ENCODE measurements around the gene MEP1A. TPM values are rescaled to one million over a fixed set of nuclear protein-coding genes. Genes with fewer than 3 reads are reported as not detected.
"Not testable (repeated sequence)": the region's sequence is repeated elsewhere in the genome, so short reads cannot be mapped to it uniquely, and the experiment has no call there.

The MEP1A gene
- total and polyA plus RNA-seq, 9 of the 15 experiments (the other 6 are each of a cell fraction or from before 2014, with no cell fraction given), result not detected

GRCh38 chr6:46832816-46833215 is 39.6 kb downstream of the MEP1A start:
- Histone ChIP-seq H4K20me1 (replicated peaks; ENCODE audit: control insufficient read depth, insufficient read depth, low read length) (no peaks in the 10 kb centered on the region), H3K9me3 (replicated peaks; ENCODE audit: control insufficient read depth, insufficient read depth, low read depth, low read length) (no peaks in the 10 kb centered on the region), H3K27ac (ENCODE audit: extremely low read depth, low read depth, low read length) (no peak overlapping the region), H3K4me1 (replicated peaks in 1 of 2; ENCODE audit: control insufficient read depth in 2 of 2, insufficient read depth in 2 of 2, low read length in 2 of 2) (no peaks in the 10 kb centered on the region), H3K36me3 (ENCODE audit: control insufficient read depth, insufficient read depth, low read length) (no peaks in the 10 kb centered on the region), H3K9me1 (ENCODE audit: control insufficient read depth, insufficient read depth, low read length) (no peaks in the 10 kb centered on the region), H3K4me2 (ENCODE audit: insufficient read depth, low read length) (no peak overlapping the region), H3K4me3 (no peak overlapping the region), H3K9ac (ENCODE audit: insufficient read depth in 1 of 2, low read depth in 2 of 2, low read length in 2 of 2) (no peak overlapping the region), H3K79me2 (ENCODE audit: control insufficient read depth, insufficient read depth, low read length) (no peaks in the 10 kb centered on the region), H3K27me3 (ENCODE audit: control insufficient read depth in 2 of 2, insufficient read depth in 2 of 2, low read length in 2 of 2) (peaks cover 0 to 7% of the 10 kb centered on the region in 2 experiments; a peak in 1 of 5 replicates), H2AFZ (ENCODE audit: low read depth, low read length) (no peak overlapping the region)
- WGBS (ENCODE audit: insufficient coverage, low coverage, missing lambda C conversion rate), result 0% methylated on average over 3 of the region's 3 CpGs
- TF ChIP-seq NFIX (CRISPR knock-in tag; IDR thresholded peaks at IDR 0.05; ENCODE audit: low read depth) (peak; percentile 37; the same call in 1 of the 2 replicates), CREB1 (IDR thresholded peaks at IDR 0.05) (no peak), CREB1 (CRISPR knock-in tag; IDR thresholded peaks at IDR 0.05) (no peak), NFIC (IDR thresholded peaks at IDR 0.05) (peak; percentile 68)
- POLR2A ChIA-PET, result no interaction called here
- in situ Hi-C loops (cut with MboI) (no loop called here), intact Hi-C loops (cut with micrococcal nuclease) (no loop called here)
- no TSS peak for BruUV-seq (replicated peaks)
- DNase-seq (ENCODE audit: extremely low read depth in 1 of 4, low spot score in 3 of 4), result no peak
- ATAC-seq, result no peak
- FAIRE-seq, result no peak
- CTCF ChIA-PET (ENCODE audit: low intra/inter-chr PET ratio), result no interaction called here

DNA sequence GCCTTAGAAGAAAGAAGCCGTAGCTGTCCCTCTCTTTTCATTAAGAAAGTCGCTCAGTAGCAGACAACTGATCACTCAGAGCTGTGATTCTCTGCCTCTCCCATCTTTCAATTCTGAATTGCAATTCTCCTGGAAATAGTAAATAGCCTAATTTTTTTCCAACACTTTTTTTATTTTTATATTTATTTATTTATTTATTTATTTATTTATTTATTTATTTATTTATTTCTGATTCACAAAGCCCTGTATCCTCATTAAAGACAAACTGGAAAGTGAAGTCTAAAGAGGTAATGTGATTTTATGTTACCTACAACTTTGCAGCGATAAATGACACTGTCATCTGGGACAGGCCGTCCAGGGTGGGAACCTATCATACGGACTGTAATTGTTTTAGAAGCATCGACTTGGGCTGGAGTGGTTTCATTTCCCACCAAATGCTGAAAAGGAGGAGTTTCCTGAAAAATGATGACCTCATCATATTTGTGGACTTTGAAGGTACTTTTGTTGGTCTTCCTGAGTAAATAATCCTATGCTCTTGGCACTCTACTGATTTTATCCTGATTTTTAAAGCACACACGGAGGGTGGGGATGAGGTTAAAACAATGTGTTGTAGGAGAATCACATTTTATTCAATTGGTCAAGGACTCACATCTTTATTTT is 41.2 kb downstream of the MEP1A start:
- H2AFZ ChIP-seq (ENCODE audit: low read depth, low read length); H3K79me2 ChIP-seq (ENCODE audit: control insufficient read depth, insufficient read depth, low read length); H3K4me2 ChIP-seq (ENCODE audit: insufficient read depth, low read length); BruUV-seq (replicated peaks); CTCF ChIA-PET (ENCODE audit: low intra/inter-chr PET ratio); FAIRE-seq; DNase-seq (ENCODE audit: extremely low read depth in 1 of 4, low spot score in 3 of 4); H3K4me3 ChIP-seq; intact Hi-C loops (cut with micrococcal nuclease); H3K27me3 ChIP-seq (ENCODE audit: control insufficient read depth in 2 of 2, insufficient read depth in 2 of 2, low read length in 2 of 2); H3K27ac ChIP-seq (ENCODE audit: extremely low read depth, low read depth, low read length); H3K9me3 ChIP-seq (replicated peaks; ENCODE audit: control insufficient read depth, insufficient read depth, low read depth, low read length); H3K9ac ChIP-seq (ENCODE audit: insufficient read depth in 1 of 2, low read depth in 2 of 2, low read length in 2 of 2); H3K9me1 ChIP-seq (ENCODE audit: control insufficient read depth, insufficient read depth, low read length); H4K20me1 ChIP-seq (replicated peaks; ENCODE audit: control insufficient read depth, insufficient read depth, low read length); H3K36me3 ChIP-seq (ENCODE audit: control insufficient read depth, insufficient read depth, low read length); H3K4me1 ChIP-seq (replicated peaks in 1 of 2; ENCODE audit: control insufficient read depth in 2 of 2, insufficient read depth in 2 of 2, low read length in 2 of 2); in situ Hi-C loops (cut with MboI); ATAC-seq: not testable (repeated sequence)
- WGBS (ENCODE audit: insufficient coverage, low coverage, missing lambda C conversion rate), result 0% methylated on average over 7 of the region's 7 CpGs
- TF ChIP-seq MAFK (IDR thresholded peaks at IDR 0.05; ENCODE audit: low read length), result peak; percentile 95
- TF ChIP-seq C11orf30 (IDR thresholded peaks at IDR 0.05; ENCODE audit: low read depth), result peak; percentile 65; the same call in 1 of the 2 replicates
- peak; percentile 95 for TF ChIP-seq MAFF (IDR thresholded peaks at IDR 0.05; ENCODE audit: low read length)
- TF ChIP-seq MAFG (tag; conservative IDR thresholded peaks at IDR 0.05), result peak; percentile 77
- peak; percentile 81 for TF ChIP-seq ZNF316 (IDR thresholded peaks at IDR 0.05)
- POLR2A ChIA-PET, result interaction anchor here (0.6 kb wide), 1 partner anchor 1039 kb away, joined by 3 read pairs; no protein-coding TSS in a partner anchor

GRCh38 chr6:46834991-46835390 is 41.8 kb downstream of the MEP1A start:
- H4K20me1 ChIP-seq (replicated peaks; ENCODE audit: control insufficient read depth, insufficient read depth, low read length); H2AFZ ChIP-seq (ENCODE audit: low read depth, low read length); POLR2A ChIA-PET; BruUV-seq (replicated peaks); H3K27ac ChIP-seq (ENCODE audit: extremely low read depth, low read depth, low read length); CTCF ChIA-PET (ENCODE audit: low intra/inter-chr PET ratio); H3K36me3 ChIP-seq (ENCODE audit: control insufficient read depth, insufficient read depth, low read length); H3K27me3 ChIP-seq (ENCODE audit: control insufficient read depth in 2 of 2, insufficient read depth in 2 of 2, low read length in 2 of 2); H3K9ac ChIP-seq (ENCODE audit: insufficient read depth in 1 of 2, low read depth in 2 of 2, low read length in 2 of 2); H3K4me3 ChIP-seq; H3K4me1 ChIP-seq (replicated peaks in 1 of 2; ENCODE audit: control insufficient read depth in 2 of 2, insufficient read depth in 2 of 2, low read length in 2 of 2); H3K4me2 ChIP-seq (ENCODE audit: insufficient read depth, low read length); in situ Hi-C loops (cut with MboI); intact Hi-C loops (cut with micrococcal nuclease); H3K9me1 ChIP-seq (ENCODE audit: control insufficient read depth, insufficient read depth, low read length); FAIRE-seq; H3K9me3 ChIP-seq (replicated peaks; ENCODE audit: control insufficient read depth, insufficient read depth, low read depth, low read length); ATAC-seq; DNase-seq (ENCODE audit: extremely low read depth in 1 of 4, low spot score in 3 of 4); H3K79me2 ChIP-seq (ENCODE audit: control insufficient read depth, insufficient read depth, low read length): not testable (repeated sequence)
- 0% methylated on average over 1 of the region's 2 CpGs for WGBS (ENCODE audit: insufficient coverage, low coverage, missing lambda C conversion rate)

Data from K562 (cell line).